ENCODE data around the gene CD302.

CD302 gene

GRCh38 chr2:159799833-159800232 lies 1.8 kb upstream of the CD302 start:
- Mint-ChIP-seq H3K36me3 (ENCODE audit: low read depth) (no peaks in the 10 kb centered on the region), H3K4me3 (peak overlapping the region in 2 of 3 experiments; percentile 26 to 57), H3K27ac (no peak overlapping the region), H3K4me1 (no peaks in the 10 kb centered on the region), H3K9me3 (no peaks in the 10 kb centered on the region), H3K27me3 (ENCODE audit: low read depth) (peaks cover 55% of the 10 kb centered on the region)
- no peak for TF ChIP-seq CTCF (IDR thresholded peaks at IDR 0.05; ENCODE audit: unreplicated experiment in 3 of 3)

- Mint-ChIP-seq H3K9me3 (no peaks in the 10 kb centered on the region), H3K4me1 (no peaks in the 10 kb centered on the region), H3K27ac (peak overlapping the region in 1 of 3 experiments; percentile 44), H3K36me3 (ENCODE audit: low read depth) (no peaks in the 10 kb centered on the region), H3K4me3 (peak overlapping the region; percentile 59 to 77 (median 77)), H3K27me3 (ENCODE audit: low read depth) (peaks cover 55% of the 10 kb centered on the region)
- no peak for TF ChIP-seq CTCF (IDR thresholded peaks at IDR 0.05; ENCODE audit: unreplicated experiment in 3 of 3)
These were observed 343 bp upstream of the CD302 start for GRCh38 chr2:159798376-159798725.

GRCh38 chr2:159797225-159797542 lies 824 bp downstream of the CD302 start:
- Mint-ChIP-seq H3K27me3 (ENCODE audit: low read depth) (peaks cover 54% of the 10 kb centered on the region), H3K27ac (peak overlapping the region; percentile 59 to 86 (median 83)), H3K36me3 (ENCODE audit: low read depth) (no peaks in the 10 kb centered on the region), H3K4me1 (no peaks in the 10 kb centered on the region), H3K4me3 (peak overlapping the region; percentile 84 to 95 (median 94)), H3K9me3 (no peaks in the 10 kb centered on the region)
- TF ChIP-seq CTCF (IDR thresholded peaks at IDR 0.05; ENCODE audit: unreplicated experiment in 3 of 3) = no peak

- H3K27me3 Mint-ChIP-seq (ENCODE audit: low read depth) = peaks cover 44% of the 10 kb centered on the region
- H3K4me3 Mint-ChIP-seq = peak overlapping the region in 2 of 3 experiments; percentile 76 to 95
- H3K9me3 Mint-ChIP-seq = no peaks in the 10 kb centered on the region
These were observed 1.9 kb downstream of the CD302 start for GRCh38 chr2:159795841-159796690.

GRCh38 chr2:159793326-159793725 lies 4.7 kb downstream of the CD302 start:
- H3K4me1 Mint-ChIP-seq = no peaks in the 10 kb centered on the region
- no peaks in the 10 kb centered on the region for H3K9me3 Mint-ChIP-seq
- no peak overlapping the region for H3K27ac Mint-ChIP-seq
- no peak for TF ChIP-seq CTCF (IDR thresholded peaks at IDR 0.05; ENCODE audit: unreplicated experiment in 3 of 3)
- no peak overlapping the region for H3K4me3 Mint-ChIP-seq
- peaks cover 28% of the 10 kb centered on the region for H3K27me3 Mint-ChIP-seq (ENCODE audit: low read depth)
- H3K36me3 Mint-ChIP-seq (ENCODE audit: low read depth) = no peaks in the 10 kb centered on the region

More at GRCh38 chr2:159795841-159796690, 1.9 kb downstream of the CD302 start:
- H3K36me3 Mint-ChIP-seq (ENCODE audit: low read depth) = no peaks in the 10 kb centered on the region
- TF ChIP-seq CTCF (IDR thresholded peaks at IDR 0.05; ENCODE audit: unreplicated experiment in 3 of 3) = no peak
- peak overlapping the region in 1 of 3 experiments; percentile 51 for H3K27ac Mint-ChIP-seq
- H3K4me1 Mint-ChIP-seq = no peaks in the 10 kb centered on the region

GRCh38 chr2:159792599-159792998 lies 5.4 kb downstream of the CD302 start:
- Mint-ChIP-seq H3K27ac (no peak overlapping the region), H3K4me1 (no peaks in the 10 kb centered on the region), H3K36me3 (ENCODE audit: low read depth) (no peaks in the 10 kb centered on the region), H3K27me3 (ENCODE audit: low read depth) (peaks cover 23% of the 10 kb centered on the region), H3K4me3 (no peak overlapping the region), H3K9me3 (no peaks in the 10 kb centered on the region)
- no peak for TF ChIP-seq CTCF (IDR thresholded peaks at IDR 0.05; ENCODE audit: unreplicated experiment in 3 of 3)

Data from nephron (organoid).